Measurements from ENCODE around the gene DYRK1A.

Gene DYRK1A

DNA sequence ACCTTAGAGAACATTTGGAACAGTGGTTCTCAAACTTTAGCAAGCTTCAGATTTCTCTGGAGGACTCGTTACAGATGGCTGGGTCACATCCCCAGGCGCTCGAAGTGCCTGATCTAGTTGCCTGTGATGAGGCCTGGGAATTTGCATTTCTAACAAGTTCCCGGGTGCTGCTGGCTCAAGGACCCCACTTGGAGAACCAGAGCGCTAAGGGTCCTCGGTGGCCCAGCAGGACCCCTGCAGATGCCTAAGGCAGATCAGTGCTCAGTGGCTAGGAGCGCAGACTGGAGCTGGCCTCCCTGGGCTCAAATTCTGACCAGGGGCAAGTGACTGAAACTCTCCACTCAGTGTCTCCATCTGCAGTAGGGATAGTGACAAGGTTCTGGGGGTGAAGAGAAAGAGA lies 208.2 kb downstream of the DYRK1A start:
- no peak for DNase-seq

DNA sequence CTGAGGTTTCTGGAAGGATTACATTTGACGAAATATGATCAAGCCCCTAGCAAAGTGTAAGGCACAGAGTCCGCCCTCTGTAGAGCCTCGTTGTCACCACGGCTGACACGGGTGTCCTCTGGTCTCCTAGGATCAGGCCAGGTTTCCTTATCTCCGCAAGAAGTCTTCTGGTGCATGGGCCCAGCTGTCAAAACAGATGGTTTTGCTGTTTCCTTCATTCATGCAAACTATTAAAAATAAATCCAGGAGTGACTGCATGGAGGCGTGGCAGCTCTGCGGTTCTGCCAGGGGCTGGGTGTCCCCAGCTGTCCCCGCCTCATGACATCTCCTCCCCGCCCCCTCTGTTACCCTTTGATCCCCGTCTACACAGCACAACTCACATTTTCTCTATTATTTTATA lies 209.0 kb downstream of the DYRK1A start:
- no peak for DNase-seq

All from NCI-H510A treated with DMSO at 0.1 percent for 48 hours (cell line).